SK-N-SH (cell line): ENCODE results near the gene WBP2. TPM values are rescaled to one million over a fixed set of nuclear protein-coding genes. Genes with fewer than 3 reads are reported as not detected.

Source experiments
- CTCF ChIA-PET: fragments of 300-600, 350-600 bp; formaldehyde crosslinking; extraction: SDS; loops from one replicate; lab custom pipeline; 2021; lab: Yijun Ruan, JAX
- POLR2A ChIA-PET: fragments of 350-600 bp; sonication (Branson Sonifier 250); formaldehyde crosslinking; extraction: SDS; loops from one replicate; lab custom pipeline; 2020; ENCODE audit warnings: antibody characterized with exemption, inconsistent platforms; lab: Yijun Ruan, JAX
- DNase-seq: peaks from one replicate; pipeline ENCODE4 v3.0.0; 2012
- H2AFZ ChIP-seq: fragments of 200-600 bp; sonication (generic); 2 replicates; pipeline ENCODE4 v1.8.1; 2016; ENCODE audit warnings: antibody characterized with exemption, mild to moderate bottlenecking, low read depth
- H3F3A ChIP-seq: fragments of 200-600 bp; sonication (generic); replicated peaks from 2 replicates; pipeline ENCODE3; 2016; ENCODE audit warnings: antibody characterized with exemption, mild to moderate bottlenecking; ENCODE audit not compliant: insufficient read depth
- H3K27ac ChIP-seq, 2 experiments: fragments of 200-500 bp in 1 of 2; fragments of 200-600 bp in 1 of 2; sonication (Bioruptor generic) in 1 of 2; sonication (generic), shearing (Covaris generic) in 1 of 2; 2 replicates each; pipeline versions ENCODE4 v1.5.1 to v1.6.1; 2014 to 2016; ENCODE audit warnings: low read depth in 2 of 2, inconsistent platforms in 1 of 2, low read length in 1 of 2, mild to moderate bottlenecking in 1 of 2, mixed read lengths in 1 of 2
- H3K27me3 ChIP-seq: fragments of 200-600 bp; sonication (generic), shearing (Covaris generic); 2 replicates; pipeline ENCODE4 v1.6.1; 2016; ENCODE audit warnings: mixed run types; ENCODE audit not compliant: insufficient read depth
- H3K36me3 ChIP-seq, 2 experiments: fragments of 200-500 bp in 1 of 2; fragments of 200-600 bp in 1 of 2; sonication (Bioruptor generic) in 1 of 2; sonication (generic) in 1 of 2; replicated peaks in 1 of 2; 2 replicates each; pipeline versions ENCODE3 to v1.5.1; 2014 to 2016; ENCODE audit warnings: low read length in 1 of 2, mild to moderate bottlenecking in 1 of 2; ENCODE audit not compliant: insufficient read depth in 2 of 2, control insufficient read depth in 1 of 2
- H3K4me1 ChIP-seq, 2 experiments: fragments of 200-500 bp in 1 of 2; fragments of 200-600 bp in 1 of 2; sonication (Bioruptor generic) in 1 of 2; sonication (generic), shearing (Covaris generic) in 1 of 2; 2 replicates each; pipeline versions ENCODE4 v1.5.1 to v1.6.1; 2014 to 2016; ENCODE audit warnings: low read depth in 1 of 2, low read length in 1 of 2, mixed run types in 1 of 2; ENCODE audit not compliant: insufficient read depth in 2 of 2, control insufficient read depth in 1 of 2
- H3K4me2 ChIP-seq: fragments of 200-600 bp; sonication (generic), shearing (Covaris generic); 2 replicates; pipeline ENCODE4 v1.6.1; 2017; ENCODE audit warnings: mixed run types
- H3K4me3 ChIP-seq, 2 experiments: fragments of 200-500 bp in 1 of 2; fragments of 200-600 bp in 1 of 2; sonication (Bioruptor generic) in 1 of 2; sonication (generic), shearing (Covaris generic) in 1 of 2; 2 replicates each; pipeline versions ENCODE4 v1.5.1 to v1.8.1; 2014 to 2016; ENCODE audit warnings: low read depth in 2 of 2, inconsistent platforms in 1 of 2, low read length in 1 of 2, mild to moderate bottlenecking in 1 of 2, mixed read lengths in 1 of 2, moderate library complexity in 1 of 2
- H3K79me2 ChIP-seq: fragments of 200-600 bp; sonication (generic); 2 replicates; pipeline ENCODE4 v1.8.1; 2017; ENCODE audit warnings: mild to moderate bottlenecking; ENCODE audit not compliant: insufficient read depth
- H3K9ac ChIP-seq: fragments of 200-600 bp; sonication (generic); 2 replicates; pipeline ENCODE4 v1.6.1; 2017; ENCODE audit warnings: mixed run types
- H3K9me2 ChIP-seq: fragments of 200-600 bp; sonication (generic); 2 replicates; pipeline ENCODE4 v1.6.1; 2017; ENCODE audit warnings: mixed run types
- H3K9me3 ChIP-seq: fragments of 200-600 bp; sonication (generic); 2 replicates; pipeline ENCODE4 v1.6.1; 2017; ENCODE audit warnings: mixed run types, mild to moderate bottlenecking, moderate library complexity
- H4K20me1 ChIP-seq: fragments of 200-600 bp; sonication (generic); 2 replicates; pipeline ENCODE4 v1.6.1; 2017; ENCODE audit warnings: mild to moderate bottlenecking, mixed run types; ENCODE audit not compliant: insufficient read depth
- CHD2 ChIP-seq: fragments of 150-350 bp; IDR thresholded peaks from 2 replicates; pipeline ENCODE4 v1.6.1; 2018; ENCODE audit warnings: low read length; ENCODE audit not compliant: partially characterized antibody
- CTCF ChIP-seq: fragments of 200-600 bp; sonication (generic); IDR thresholded peaks from 2 replicates; pipeline ENCODE4 v1.6.1; 2017; ENCODE audit warnings: antibody characterized with exemption, mild to moderate bottlenecking, moderate library complexity
- ELF1 ChIP-seq: IDR thresholded peaks from 2 replicates; pipeline ENCODE4 v1.4.0; 2012
- GABPA ChIP-seq: IDR thresholded peaks from 2 replicates; pipeline ENCODE4 v1.4.0; 2012; ENCODE audit warnings: low read depth, mild to moderate bottlenecking
- JUND ChIP-seq: IDR thresholded peaks from 2 replicates; pipeline ENCODE4 v1.4.0; 2012
- NFIC ChIP-seq: IDR thresholded peaks from 2 replicates; pipeline ENCODE4 v1.4.0; 2012; ENCODE audit warnings: borderline replicate concordance
- PBX3 ChIP-seq: IDR thresholded peaks from 2 replicates; pipeline ENCODE4; 2012
- REST ChIP-seq: IDR thresholded peaks from 2 replicates; pipeline ENCODE4 v1.6.1; 2012; ENCODE audit warnings: mild to moderate bottlenecking, low read depth, low read length, moderate library complexity
- TAF1 ChIP-seq: IDR thresholded peaks from 2 replicates; pipeline ENCODE4 v1.6.1; 2012; ENCODE audit warnings: low read depth, mild to moderate bottlenecking, low read length, moderate library complexity, borderline replicate concordance
- YY1 ChIP-seq: IDR thresholded peaks from 2 replicates; pipeline ENCODE4 v1.4.0; 2012; ENCODE audit warnings: low read depth, mild to moderate bottlenecking
- WGBS: methylation state at CpG from one replicate; pipeline ENCODE4 v1.1.6; 2017; ENCODE audit warnings: low lambda C conversion rate; 5-methylcytosine and 5-hydroxymethylcytosine counted together
- polyA plus RNA-seq, 3 experiments: library from polyadenylated mRNA; depleted of rRNA; stranded (reverse); fragments of >200 nt; gene quantifications; 2 replicates each; pipeline ENCODE4 v1.2.3, GENCODE V29; 2012
- TF ChIP-seq, protein P1 (sequence below): IDR thresholded peaks from 2 replicates; pipeline ENCODE4 v1.4.0; 2012; ENCODE audit warnings: low read depth, borderline replicate concordance
- TF ChIP-seq, protein P2 (sequence below): fragments of 150-350 bp; IDR thresholded peaks from 2 replicates; pipeline ENCODE4 v1.6.1; 2016; ENCODE audit warnings: mild to moderate bottlenecking, low read depth, low read length

The WBP2 gene
- polyA plus RNA-seq, 1 of the 3 experiments (the other 2 are of a cell fraction): 55.8 TPM

GRCh38 chr17:75845933-75846691, 9.0 kb downstream of the WBP2 start:
- Histone ChIP-seq H4K20me1 (no peaks in the 10 kb centered on the region), H3K36me3 (peaks cover 23 to 47% of the 10 kb centered on the region in 2 experiments), H3K27me3 (no peaks in the 10 kb centered on the region)
- POLR2A ChIA-PET: interaction anchor here (0.9 to 4.8 kb wide), 5 partner anchors 9 to 68 kb away, joined by 3 to 38 read pairs (median 24); partner anchors contain the start of gene WBP2
- DNase-seq: no peak
- no peak for TF ChIP-seq NFIC
- TF ChIP-seq ELF1: no peak
- no peak for TF ChIP-seq CTCF
- TF ChIP-seq YY1: no peak
- TF ChIP-seq, protein P1, sequence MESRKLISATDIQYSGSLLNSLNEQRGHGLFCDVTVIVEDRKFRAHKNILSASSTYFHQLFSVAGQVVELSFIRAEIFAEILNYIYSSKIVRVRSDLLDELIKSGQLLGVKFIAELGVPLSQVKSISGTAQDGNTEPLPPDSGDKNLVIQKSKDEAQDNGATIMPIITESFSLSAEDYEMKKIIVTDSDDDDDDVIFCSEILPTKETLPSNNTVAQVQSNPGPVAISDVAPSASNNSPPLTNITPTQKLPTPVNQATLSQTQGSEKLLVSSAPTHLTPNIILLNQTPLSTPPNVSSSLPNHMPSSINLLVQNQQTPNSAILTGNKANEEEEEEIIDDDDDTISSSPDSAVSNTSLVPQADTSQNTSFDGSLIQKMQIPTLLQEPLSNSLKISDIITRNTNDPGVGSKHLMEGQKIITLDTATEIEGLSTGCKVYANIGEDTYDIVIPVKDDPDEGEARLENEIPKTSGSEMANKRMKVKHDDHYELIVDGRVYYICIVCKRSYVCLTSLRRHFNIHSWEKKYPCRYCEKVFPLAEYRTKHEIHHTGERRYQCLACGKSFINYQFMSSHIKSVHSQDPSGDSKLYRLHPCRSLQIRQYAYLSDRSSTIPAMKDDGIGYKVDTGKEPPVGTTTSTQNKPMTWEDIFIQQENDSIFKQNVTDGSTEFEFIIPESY: no peak
- no peak for TF ChIP-seq GABPA
- TF ChIP-seq JUND: no peak
- TF ChIP-seq, protein P2, sequence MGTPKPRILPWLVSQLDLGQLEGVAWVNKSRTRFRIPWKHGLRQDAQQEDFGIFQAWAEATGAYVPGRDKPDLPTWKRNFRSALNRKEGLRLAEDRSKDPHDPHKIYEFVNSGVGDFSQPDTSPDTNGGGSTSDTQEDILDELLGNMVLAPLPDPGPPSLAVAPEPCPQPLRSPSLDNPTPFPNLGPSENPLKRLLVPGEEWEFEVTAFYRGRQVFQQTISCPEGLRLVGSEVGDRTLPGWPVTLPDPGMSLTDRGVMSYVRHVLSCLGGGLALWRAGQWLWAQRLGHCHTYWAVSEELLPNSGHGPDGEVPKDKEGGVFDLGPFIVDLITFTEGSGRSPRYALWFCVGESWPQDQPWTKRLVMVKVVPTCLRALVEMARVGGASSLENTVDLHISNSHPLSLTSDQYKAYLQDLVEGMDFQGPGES: no peak
- TF ChIP-seq TAF1: no peak
- no peak for TF ChIP-seq CHD2
- TF ChIP-seq REST: no peak
- TF ChIP-seq PBX3: no peak
- TF ChIP-seq, all 33 proteins: peak for 0
- Histone ChIP-seq H2AFZ (no peak overlapping the region), H3K4me1 (peaks cover 4 to 34% of the 10 kb centered on the region in 2 experiments; a peak in 3 of 4 replicates), H3K79me2 (no peaks in the 10 kb centered on the region), H3K4me3 (no peak overlapping the region), H3K9ac (no peak overlapping the region), H3K4me2 (no peak overlapping the region), H3F3A (no peaks in the 10 kb centered on the region), H3K9me2 (no peaks in the 10 kb centered on the region), H3K9me3 (no peaks in the 10 kb centered on the region), H3K27ac (peak overlapping the region in 1 of 2 experiments; percentile 93; a peak in 2 of 4 replicates)
- CTCF ChIA-PET: interaction anchor here (0.6 to 16.1 kb wide), 29 partner anchors 10 to 835 kb away, joined by 3 to 326 read pairs (median 4); partner anchors contain the start of genes GALK1, TRIM47, TRIM65 and WBP2
- 90% methylated on average over 22 of the region's 22 CpGs for WGBS
